GM21619 (cell line): Measurements from ENCODE around the gene POMGNT2.

Source experiments
- ATAC-seq: cut with Tn5 transposase; IDR thresholded peaks from one replicate; pipeline ENCODE4 v1.9.1; 2021; ENCODE audit not compliant: unreplicated experiment

POMGNT2 gene

DNA sequence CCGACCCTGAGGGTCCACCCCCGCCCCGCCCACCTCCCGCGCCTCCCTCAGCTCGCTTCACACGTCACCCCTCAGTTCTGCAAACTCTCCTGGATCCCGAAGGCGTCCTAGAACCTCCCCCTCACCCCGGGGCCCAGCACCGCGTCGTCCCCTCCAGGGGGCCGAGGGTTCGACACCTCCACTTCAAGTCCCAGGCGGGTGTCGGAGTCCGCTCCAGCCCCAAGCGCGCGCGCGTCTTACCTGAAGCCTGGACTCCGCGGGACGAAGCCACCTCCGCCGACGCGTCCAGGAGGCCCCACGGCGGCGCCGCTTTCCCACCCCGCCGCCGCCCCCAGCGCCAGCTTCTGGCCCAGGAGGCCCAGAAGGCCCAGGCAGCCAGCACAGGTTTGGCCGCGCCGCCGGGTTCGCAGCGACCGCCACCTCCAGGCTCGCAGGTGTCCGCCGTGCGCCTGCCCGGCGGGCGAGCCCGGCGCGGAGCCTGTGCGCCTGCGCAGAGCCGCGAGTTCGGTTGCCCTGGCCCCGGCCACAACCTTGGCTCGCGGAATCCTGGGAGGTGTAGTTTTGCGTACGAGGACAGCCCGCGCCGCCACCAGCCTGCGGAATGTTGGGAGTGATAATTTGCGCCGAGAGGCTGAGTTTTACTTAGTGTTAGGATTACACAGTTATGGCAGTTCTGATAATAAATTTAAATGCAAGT lies at the start of gene POMGNT2:
POMGNT2 (minus strand) TSS at position 484 of the 697 bp plus-strand sequence. CDS start 24,648 bp downstream, outside the sequence.
- peak; percentile 97 for ATAC-seq

DNA sequence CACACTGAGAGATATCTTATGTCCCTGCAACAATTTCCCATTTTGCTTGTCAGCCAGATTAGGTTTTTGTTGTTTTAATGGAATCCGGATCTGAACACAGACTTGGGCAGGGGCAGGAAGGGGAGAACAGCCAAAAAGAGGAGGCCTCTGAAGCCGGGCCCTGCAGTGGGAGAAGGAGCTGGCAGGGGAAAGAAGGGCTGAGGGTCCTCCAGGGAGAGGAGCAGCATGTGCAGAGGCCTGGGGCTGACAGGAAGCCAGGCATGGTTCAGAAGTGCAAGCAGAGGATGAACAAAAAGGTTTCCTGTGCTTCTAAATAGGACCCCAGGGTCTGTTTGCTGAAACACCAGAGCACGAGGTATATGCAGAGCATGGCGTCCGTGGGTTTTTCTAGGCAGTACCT lies 49.1 kb upstream of the POMGNT2 start:
- no peak for ATAC-seq

GRCh38 chr3:43153216-43154083 lies 47.6 kb upstream of the POMGNT2 start:
- ATAC-seq: no peak

- ATAC-seq: no peak
These were observed 46.8 kb upstream of the POMGNT2 start for GRCh38 chr3:43152649-43153048.

DNA sequence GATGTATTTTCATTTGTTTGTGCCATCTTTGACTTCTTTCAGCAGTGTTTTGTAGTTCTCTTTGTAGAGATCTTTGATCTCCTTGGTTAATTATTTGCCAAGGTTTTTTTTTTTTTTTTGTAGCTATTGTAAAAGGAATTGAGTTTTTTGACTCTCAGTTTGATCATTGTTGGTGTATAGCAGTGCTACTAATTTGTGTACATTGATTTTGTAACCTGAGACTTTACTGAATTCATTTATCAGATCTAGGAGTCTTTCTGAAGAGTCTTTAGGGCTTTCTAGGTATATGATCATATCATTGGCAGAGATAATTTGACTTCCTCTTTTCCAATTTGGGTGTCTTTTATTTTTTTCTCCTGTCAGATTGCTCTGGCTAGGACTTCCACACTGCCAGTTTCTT lies 42.2 kb upstream of the POMGNT2 start:
- ATAC-seq: no peak

DNA sequence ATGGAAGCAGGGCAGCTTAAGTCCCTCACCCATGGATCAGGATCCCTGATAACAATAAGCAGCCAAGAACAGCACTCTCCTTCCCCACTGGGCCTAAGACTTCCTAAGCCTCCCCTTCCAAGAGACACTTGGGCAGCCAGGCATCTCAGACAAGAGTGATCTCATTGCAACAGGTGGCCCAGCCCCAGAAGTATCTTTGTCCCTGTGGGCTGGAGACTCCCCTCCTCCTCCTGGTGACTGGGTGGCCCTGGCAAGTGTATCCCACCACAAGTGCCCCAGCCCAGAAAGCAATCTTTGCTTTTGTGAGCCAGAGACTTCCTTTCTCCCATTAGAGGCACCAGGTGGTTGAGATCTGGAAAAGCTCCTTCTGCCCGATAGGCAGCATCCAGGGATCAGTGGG lies 40.7 kb upstream of the POMGNT2 start:
- no peak for ATAC-seq

- no peak for ATAC-seq
These were observed 39.0 kb upstream of the POMGNT2 start for GRCh38 chr3:43144761-43145490.

GRCh38 chr3:43142472-43142871 lies 36.6 kb upstream of the POMGNT2 start:
- no peak for ATAC-seq

DNA sequence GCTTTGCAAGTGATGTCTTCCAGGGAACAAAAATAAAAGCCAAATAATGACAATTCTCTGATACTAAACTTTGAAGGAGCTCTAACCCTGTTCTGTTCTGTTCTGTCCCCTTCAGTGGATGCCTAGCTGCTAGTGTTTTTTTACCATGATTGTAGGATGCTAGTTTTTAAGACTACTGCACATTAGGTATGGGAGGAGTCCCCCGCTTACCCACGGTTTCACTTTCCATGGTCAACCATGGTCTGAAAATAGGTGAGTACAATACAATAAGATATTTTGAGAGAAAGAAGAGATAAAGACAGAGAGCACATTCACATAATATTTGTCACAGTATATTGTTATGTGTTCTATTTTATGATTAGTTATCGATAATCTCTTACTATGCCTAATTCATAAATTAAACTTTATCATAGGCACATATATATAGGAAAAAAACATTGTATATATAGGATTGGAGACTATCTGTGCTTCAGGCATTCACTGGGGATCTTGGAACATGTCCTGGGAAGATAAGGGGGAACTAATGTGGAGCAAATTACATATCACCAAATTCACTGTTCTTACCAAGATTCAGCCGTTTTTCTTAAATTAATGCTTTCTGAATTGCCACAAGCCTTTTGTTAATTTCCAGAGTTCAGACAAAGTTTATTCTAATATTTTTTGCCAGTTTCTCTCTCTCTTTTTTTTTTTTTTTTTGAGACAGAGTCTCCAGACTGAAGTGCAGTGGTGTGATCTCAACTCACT lies 32.8 kb upstream of the POMGNT2 start:
- ATAC-seq: no peak

DNA sequence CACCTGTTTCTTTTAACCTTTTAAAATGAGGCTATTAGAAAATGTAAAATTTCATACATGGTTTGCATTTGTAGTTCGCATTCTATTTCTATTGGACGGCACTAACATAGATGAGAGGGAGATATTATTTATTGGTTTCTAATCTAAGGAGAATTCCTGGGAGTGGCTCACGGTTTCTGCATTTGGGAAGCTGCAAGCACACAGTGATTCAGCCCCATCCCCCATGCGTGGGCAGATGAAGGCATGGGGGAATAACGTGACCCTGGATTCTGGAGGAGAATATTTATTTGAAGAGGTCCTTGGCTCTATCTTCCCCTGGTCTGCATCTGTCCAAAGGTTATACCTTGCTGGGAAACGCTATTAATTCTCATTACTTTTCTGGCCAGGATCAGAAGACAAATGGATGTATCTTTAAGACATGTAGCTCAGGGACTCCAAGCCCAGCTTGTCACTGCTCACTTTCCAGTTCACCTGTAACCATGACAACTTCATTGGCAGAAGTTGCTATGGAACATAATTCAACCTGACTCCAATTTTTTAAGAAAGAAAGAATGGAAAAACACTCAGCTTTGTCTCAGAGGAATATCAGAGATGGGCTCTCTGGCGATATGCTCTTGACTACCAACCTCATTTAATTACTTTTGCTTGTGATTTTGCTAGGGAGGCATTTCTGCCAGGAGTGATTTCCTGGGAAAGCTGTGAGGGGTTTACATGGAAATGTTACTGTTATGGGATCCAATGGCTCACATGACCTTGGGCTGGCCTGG lies 27.2 kb upstream of the POMGNT2 start:
- ATAC-seq: no peak

DNA sequence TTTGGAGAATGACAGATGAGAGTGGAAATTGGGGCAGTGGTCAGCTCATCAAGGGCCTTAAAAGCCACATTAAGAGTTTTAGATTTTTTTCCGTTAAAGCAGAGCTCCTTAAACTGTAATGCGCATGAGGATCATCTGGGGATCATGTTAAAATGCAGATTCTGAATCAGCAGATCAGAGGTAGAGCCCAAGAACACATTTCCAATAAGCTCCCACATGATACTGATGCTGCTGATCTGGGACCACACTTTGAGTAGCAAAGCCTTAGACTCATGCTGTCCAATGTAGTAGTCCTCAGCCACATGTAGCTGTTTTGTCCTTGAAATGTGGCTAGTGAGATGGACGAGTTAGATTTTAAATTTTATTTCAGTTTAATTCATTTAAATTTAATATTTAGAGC lies 26.3 kb upstream of the POMGNT2 start:
- no peak for ATAC-seq

DNA sequence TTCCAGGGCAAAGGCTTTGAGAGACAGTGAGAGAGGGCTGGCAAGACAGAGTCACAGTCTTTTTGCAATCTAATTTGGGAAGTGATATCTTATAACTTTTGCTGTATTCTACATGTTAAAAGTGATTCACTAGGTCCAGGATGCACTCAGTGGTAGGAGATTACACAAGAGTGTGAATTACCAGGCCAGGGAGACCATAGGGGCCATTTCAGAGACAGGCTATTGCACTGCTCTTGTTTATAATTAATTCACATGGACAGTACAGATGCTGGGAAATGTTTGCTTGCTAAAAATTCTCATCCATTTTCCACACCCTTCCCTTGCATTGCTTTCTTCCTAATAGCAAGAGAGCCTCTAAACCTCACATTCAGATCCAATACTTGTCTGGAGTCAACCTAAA lies 22.6 kb upstream of the POMGNT2 start:
- ATAC-seq: no peak

DNA sequence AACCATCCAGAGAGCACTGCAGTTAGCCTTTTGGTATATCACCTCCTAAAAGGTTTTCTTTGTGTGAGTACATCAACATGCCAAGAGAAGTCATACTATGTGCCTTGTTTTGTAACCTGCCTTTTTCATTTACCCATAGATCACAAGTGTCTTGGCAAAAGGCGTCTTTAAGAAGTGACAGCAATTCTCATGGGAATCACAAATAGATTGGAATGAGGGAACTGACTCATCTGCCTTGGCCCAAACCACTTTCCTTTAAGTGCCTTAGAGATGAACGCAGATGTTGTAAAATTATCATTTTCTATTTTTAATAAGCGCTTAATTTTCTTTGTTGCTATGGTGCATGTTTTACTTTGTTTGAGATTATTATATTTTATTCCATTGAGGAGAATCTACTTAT lies 20.7 kb upstream of the POMGNT2 start:
- ATAC-seq: no peak

DNA sequence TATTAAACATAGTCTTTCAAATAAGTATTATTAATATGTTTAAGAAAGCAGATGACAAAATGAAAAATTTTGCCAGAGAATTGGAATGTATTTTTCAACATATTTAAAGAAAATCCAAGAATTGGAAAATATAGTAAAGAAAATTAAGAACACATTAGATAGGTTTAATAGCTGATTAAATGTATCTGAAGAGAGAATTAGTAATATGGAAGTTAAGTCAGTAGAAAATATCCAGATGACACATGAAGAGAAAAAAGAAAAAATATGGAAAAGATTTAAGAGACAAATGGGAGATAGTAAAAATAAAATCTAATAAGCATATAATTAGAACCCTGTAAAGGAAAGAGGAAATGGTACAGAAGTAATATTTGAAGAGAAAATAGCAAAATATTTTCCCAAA lies 18.0 kb upstream of the POMGNT2 start:
- ATAC-seq: no peak

DNA sequence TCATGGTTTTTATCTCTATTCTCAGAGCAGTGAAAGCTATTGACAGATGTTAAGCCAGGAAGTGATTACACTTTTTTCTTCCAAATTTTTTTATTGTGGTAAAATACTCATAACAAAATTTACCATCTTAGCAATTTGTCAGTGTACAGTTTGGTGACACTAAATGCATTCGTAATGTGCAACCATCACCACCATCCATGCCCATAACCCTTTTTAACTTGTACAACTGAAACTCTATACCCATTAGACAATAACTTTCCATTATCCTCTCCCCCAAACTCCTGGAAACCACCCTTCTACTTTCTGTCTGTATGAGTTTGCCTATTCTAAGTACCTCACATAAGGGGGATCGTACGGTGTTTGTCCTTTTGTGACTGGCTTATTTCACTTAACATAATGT lies 15.1 kb upstream of the POMGNT2 start:
- no peak for ATAC-seq

GRCh38 chr3:43117257-43117656 lies 11.4 kb upstream of the POMGNT2 start:
- no peak for ATAC-seq

DNA sequence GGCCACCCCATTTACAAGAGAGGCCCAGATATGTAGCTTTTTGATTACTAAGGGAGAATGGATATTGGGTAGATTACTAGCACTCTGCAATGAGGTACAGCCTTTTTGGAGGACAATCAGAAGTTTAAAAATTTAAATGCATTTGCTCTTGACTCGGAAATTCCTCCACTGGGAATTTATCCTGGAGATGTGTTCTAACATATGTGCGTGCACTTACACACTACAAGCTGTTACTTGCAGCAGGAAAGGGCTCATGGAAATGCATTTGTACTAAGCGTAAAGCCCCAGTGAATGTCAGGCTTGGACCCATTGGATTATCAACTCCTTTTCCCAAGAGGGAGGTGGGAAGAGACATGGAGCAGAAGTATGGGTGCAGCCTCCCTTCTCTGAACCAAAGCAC lies 7.8 kb upstream of the POMGNT2 start:
- ATAC-seq: no peak

DNA sequence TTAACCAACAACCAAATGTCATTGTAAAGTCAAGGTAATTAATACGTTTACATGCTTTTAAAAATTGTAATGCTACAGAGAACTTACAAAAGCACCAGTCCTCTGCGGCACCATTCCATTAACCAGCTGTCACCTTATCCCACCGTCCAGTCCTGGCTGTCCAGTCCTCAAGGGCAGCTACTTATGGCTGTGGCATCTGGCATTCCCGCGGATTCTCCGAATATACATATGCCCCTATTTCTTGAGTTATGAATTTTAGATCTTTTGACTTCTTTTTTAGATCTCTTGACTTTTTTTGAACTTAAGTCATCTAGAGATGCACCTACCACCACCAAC lies 382 bp upstream of the POMGNT2 start:
- no peak for ATAC-seq

DNA sequence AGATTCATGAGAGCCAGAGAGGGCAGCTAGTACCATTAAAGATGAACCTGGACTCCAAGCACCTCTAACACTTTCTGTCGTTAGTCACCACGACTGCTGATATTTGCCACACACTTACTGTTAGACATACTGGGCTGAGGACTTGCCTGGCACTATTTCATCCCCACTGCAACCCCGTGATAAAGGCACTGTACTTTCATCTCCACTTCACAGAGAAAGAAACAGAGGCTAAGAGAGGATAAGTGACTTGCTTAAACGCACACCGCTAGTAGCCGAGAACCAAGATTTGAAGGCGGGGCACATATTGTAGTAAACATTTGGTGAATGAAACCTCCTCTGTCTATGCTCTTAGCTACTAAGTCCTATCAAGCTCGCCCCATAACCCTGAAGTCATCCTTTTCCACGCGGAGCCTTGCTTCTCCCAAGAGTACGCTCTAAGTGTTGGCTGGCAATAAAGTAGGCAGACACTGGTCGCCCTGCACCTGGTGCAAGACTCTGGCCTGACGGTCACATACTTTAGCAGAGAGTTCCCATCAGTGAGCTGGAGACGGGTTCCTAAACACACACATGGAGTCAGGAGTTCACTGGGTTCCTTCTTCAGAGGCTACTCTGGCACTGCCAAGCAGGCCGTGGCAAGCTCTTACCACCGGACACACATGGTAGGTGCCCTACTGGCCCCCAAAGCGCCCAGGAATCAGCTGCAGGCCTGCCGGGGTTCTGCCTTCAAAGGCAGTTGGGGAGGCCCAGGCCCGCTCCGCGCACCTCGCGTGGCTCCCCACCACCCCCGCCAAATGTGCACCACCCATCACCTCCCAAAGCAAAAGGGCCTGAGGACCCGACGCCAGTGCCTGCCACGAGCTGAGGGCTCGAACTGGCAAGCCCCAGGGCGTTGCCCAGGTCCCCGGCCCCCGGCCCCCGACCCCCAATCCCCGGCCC lies 951 bp downstream of the POMGNT2 start:
- ATAC-seq: no peak
